NCI-H510A (cell line): Measurements from ENCODE around the gene CLIC6.
"Not testable (repeated sequence)": the region's sequence is repeated elsewhere in the genome, so short reads cannot be mapped to it uniquely, and the experiment has no call there.

ENCODE experiments used
- DNase-seq: peaks from one replicate; lab custom pipeline; 2025; lab: John Stamatoyannopoulos, UW

Gene CLIC6

DNA sequence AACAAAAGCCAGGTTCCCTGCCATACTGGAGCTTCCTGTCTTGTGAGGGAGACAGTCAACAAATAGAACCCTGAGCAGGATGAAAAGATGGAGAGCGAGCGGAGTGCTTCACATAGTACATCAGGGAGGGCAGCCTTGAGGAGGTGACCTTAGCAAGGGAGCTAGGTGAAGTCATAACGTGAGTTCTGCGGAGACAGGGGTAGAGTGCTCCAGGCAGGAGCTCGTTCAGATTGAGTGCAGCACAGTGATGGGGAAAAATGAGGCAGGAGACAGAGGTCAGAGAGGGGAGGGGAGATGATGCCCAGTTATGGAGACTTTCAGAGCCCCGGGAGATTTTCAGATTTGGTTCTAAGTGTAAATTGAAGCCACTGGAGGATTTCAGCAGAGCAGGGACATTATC, 15.3 kb upstream of the CLIC6 start:
- DNase-seq, result no peak

GRCh38 chr21:34661848-34662247, 6.9 kb upstream of the CLIC6 start:
- no peak for DNase-seq

DNA sequence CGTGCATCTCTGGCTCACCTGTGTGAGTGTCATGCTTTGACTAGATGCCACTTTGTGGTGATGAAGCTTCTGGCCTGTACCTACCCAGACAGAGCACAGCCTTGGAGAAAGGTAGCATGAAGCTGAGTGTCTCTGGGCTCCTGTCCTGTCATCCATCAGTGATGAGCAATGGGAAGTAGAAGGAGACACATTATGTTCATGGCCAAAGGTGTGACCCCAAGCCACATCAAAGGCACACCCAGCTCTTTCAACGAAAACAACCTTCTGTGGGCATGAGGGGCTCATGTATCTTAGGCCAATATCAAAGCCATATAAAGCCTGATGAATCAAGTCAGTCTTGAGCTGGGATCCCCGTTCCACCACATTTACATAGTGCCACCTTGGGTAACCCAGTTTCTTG, 1.0 kb upstream of the CLIC6 start:
- no peak for DNase-seq

DNA sequence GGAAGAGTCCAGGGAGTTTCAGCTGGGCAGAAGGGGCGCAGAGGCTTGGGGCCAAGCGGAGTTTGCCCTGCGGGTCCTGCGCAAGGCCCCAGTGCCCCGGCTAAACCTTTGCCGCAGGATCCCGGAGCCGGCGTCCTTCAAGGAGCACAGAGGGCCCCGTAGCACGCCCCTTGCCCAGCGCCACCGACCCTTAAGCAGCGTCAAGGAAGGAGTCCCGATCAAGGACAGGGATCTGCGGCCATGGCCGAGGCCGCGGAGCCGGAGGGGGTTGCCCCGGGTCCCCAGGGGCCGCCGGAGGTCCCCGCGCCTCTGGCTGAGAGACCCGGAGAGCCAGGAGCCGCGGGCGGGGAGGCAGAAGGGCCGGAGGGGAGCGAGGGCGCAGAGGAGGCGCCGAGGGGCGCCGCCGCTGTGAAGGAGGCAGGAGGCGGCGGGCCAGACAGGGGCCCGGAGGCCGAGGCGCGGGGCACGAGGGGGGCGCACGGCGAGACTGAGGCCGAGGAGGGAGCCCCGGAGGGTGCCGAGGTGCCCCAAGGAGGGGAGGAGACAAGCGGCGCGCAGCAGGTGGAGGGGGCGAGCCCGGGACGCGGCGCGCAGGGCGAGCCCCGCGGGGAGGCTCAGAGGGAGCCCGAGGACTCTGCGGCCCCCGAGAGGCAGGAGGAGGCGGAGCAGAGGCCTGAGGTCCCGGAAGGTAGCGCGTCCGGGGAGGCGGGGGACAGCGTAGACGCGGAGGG, 520 bp downstream of the CLIC6 start:
- DNase-seq, result no peak

GRCh38 chr21:34669880-34670219, 1.1 kb downstream of the CLIC6 start:
- DNase-seq, result not testable (repeated sequence)

DNA sequence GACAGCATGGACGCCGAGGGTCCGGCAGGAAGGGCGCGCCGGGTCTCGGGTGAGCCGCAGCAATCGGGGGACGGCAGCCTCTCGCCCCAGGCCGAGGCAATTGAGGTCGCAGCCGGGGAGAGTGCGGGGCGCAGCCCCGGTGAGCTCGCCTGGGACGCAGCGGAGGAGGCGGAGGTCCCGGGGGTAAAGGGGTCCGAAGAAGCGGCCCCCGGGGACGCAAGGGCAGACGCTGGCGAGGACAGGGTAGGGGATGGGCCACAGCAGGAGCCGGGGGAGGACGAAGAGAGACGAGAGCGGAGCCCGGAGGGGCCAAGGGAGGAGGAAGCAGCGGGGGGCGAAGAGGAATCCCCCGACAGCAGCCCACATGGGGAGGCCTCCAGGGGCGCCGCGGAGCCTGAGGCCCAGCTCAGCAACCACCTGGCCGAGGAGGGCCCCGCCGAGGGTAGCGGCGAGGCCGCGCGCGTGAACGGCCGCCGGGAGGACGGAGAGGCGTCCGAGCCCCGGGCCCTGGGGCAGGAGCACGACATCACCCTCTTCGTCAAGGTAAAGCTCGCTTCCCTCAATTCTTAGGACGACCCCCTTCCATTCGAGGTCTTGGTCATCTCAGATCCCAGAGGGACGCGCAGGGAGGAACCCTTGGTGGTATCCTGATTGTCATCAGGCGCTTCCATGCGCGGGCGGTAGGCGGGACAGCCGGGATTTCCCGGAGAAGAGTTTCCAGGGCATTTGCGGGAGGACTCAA, 1.6 kb downstream of the CLIC6 start:
- DNase-seq, result no peak

DNA sequence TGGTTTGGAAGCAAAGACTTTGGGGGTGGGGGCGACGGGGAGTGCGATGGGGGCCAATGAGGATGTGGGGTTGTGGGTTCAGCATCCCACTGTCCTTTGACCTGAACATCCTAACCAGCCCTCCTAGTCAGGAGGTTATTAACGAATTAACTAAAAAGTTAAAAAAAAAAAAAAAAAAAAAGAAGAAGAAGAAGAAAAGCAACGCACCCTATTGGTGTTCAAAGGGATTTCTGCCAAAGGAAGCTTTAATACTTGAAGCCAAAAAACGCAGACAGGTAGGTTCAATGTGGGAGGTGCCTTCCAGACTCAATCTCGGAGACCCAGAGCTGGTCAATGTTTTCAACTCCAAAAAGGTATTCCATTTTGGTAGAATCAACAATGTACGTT, 2.2 kb downstream of the CLIC6 start:
- no peak for DNase-seq

- no peak for DNase-seq
Measured at GRCh38 chr21:34671462-34671861, 2.7 kb downstream of the CLIC6 start.

GRCh38 chr21:34671891-34672290, 3.1 kb downstream of the CLIC6 start:
- no peak for DNase-seq

GRCh38 chr21:34673006-34673405, 4.2 kb downstream of the CLIC6 start:
- DNase-seq, result no peak

DNA sequence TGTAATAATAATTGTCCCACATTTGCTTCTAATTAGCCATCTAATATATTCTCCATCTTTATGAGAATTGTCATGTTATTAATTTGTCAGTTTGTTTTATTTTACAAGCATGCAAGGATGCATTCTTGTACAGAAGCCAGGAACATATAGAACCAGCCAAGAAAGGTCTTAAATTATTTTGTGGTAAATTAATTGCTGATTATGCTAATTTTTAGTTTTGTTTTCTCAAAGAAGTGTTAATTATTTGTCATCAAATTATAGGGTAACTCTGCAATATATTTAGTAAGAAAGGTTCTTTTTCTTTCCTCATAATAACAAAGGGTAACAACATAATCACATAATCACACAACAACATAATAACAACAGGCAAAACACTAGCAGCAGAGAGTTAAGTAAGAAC, 5.7 kb downstream of the CLIC6 start:
- no peak for DNase-seq

- DNase-seq, result peak; percentile 43
Measured at GRCh38 chr21:34675871-34676270, 7.1 kb downstream of the CLIC6 start.

DNA sequence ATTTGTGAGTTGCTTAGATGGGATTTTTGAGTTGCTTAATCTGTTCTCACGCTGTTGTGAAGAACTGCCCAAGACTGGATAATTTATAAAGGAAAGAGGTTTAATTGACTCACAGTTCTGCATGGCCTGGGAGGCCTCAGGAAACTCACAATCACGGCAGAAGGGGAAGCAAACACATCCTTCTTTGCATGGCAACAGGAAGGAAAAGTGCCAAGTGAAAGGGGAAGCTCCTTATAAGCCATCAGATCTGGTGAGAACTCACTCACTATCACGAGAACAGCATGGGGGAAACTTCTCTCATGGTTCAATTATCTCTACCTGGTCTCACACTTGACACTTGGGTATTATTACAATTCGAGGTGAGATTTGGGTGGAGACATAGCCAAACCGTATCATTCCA, 10.3 kb downstream of the CLIC6 start:
- DNase-seq, result no peak

DNA sequence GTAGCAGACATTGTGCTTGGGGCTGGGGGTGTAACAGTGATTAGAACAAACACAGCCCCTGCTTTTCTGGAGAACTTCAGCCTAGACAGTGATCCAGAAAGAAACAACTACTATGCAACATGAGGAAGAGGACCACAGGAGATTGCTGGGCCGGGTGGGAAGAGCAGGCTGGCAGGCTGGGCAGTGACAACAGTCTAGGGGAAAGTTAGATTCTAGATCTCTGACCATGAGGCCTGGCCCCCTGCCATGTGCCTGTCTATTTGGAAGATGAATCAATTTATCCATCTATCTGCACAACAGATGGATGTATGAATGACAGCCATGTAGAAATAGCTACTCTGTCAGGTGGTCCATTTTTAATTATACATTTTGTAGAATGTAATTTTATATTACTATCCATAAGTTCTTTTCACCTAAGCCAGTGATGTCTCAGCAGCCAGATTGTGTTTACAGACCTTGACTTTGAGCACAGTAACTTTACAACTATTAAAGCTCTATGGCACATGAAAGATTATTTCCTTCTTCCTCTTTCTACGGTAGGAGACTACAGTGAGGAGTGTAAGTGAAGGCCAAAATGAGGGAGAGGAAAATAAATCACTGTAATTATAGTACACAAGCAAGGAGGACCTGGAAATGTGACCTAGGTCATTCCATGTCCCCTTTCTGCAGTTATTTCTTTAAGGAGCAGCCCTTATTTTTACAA, 15.5 kb downstream of the CLIC6 start:
- no peak for DNase-seq

- no peak for DNase-seq
Measured at GRCh38 chr21:34687065-34687464, 18.3 kb downstream of the CLIC6 start.

DNA sequence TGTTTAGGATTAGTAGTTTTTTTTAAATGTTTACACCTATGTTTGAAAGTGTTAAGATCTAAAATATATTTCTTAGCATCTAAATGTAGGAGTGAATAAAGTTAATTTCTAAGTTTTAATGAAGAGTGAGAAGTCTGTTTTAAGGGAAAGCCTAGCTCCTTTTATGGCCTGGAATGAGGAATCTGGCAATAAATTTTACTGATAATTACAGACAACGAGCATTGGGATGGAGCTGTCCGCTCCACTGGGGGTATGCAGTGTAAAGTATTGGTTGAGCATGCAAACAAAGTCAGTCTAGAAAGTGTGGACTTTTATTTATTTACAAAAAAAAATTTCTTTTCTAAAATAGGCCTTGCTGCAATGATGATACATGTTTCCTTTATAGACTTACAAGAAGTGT, 19.0 kb downstream of the CLIC6 start:
- no peak for DNase-seq

GRCh38 chr21:34688145-34688544, 19.4 kb downstream of the CLIC6 start:
- DNase-seq, result no peak

DNA sequence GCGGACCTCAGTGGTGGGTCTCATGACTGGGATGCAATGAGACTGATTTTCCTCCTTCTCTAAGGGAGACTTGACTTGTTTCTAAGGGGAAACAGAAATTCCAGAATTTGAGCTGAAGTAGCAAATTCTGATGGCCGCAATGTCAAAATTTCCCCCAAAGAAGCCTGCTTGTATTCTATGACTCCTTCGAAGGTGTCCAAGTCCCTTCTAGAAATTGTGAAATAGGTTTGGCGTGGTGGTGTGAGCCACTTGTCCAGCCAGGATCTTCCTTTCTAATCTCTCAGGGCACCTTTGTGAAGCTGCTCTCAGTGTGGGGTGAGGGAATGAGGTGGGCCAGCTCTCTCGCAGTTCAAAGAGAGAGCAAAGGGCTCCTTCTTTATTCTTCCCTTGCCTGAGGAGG, 19.9 kb downstream of the CLIC6 start:
- DNase-seq, result no peak

GRCh38 chr21:34690041-34690792, 21.4 kb downstream of the CLIC6 start:
- peak; percentile 86 for DNase-seq

DNA sequence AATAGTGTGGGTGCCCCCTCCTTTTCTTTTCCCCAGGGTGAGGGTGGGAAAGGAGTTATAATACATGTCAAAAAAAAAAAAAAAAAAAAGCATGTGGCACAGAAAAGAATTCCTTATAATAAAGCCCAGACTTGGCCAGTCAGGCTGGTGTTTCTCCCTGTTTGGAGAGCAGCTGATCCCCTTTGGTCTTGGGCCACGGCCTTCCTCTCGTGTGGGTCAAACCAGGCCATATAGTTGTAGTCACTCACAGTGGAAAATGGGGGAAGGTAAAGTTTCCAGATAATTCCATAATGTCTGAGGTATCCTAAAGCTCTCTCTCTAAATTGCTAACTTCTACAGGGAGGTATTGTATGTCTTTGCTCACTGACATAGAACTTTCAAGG, 22.0 kb downstream of the CLIC6 start:
- no peak for DNase-seq

DNA sequence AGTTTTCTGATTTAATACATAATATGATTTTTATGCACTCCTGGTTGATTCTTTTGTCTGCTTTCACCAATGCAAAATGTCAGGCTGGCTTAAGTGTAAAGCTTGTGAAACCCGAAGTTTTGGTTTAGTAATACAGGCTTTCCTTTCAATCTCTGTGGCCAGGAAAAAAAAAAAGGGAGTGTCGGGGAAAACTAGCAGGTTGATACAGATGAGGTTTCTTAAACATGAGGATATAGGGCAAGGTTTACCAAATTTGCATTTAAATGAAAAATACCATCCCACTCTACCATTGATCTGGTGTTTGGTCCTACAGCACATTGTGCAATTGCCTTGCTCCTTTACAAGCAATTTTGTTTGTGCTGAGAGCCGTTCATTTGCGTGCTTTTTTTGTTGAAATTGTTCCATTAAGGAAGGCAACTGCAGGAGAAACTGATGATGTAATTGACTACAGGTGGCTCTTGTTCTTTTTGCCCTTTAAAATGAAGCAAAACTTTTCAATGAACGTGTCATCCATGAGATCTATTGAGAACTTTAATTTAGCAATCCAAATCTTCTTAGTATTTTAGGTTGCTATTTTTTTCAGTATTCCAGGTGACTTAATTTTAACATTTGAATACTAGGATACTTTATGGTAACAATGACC, 22.7 kb downstream of the CLIC6 start:
- DNase-seq, result no peak

- no peak for DNase-seq
Measured at GRCh38 chr21:34692458-34693020, 23.7 kb downstream of the CLIC6 start.
